ENCODE results near the gene ETV5. TPM values are rescaled to one million over a fixed set of nuclear protein-coding genes. Genes with fewer than 3 reads are reported as not detected.

The ETV5 gene
- total RNA-seq, 1 donor: 42.3 TPM

DNA sequence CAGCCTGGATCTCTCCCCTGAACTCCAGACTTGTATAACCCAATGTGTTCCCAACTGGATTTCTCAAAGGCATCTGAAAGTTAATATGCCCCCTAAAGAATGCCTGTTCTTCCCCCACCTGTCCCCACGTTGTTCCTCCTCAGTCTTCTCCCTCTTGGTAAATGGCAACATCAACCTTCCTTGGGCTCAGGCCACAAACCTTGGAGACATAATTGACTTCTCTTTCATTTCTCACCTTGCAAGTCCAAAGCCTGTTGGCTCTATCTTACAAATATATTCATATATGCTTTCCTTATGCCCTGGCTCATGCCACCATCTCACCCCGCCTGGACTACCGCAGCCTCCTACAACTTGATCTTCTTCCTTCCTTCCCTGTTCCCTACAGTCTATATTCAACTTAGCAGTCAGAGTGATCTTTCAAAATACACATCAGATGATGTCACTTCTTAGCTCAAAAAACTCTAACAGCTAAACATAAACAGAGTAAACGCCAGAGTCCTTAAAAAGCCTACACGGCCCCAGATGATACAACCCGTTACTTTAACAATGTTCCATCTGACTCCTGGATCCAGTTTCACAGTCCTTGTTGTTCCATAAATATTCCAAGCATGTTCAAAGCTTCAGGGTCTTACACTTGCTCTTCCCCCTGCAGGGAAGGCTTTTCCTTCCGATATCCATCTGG, 66.2 kb downstream of the ETV5 start:
- no peak overlapping the region for H3K27ac ChIP-seq (ENCODE audit: low read depth, low read length)
- peaks cover 8% of the 10 kb centered on the region for H3K9me3 ChIP-seq (ENCODE audit: low read depth, low read length)
- no peaks in the 10 kb centered on the region for H3K79me2 ChIP-seq (ENCODE audit: insufficient read depth, low read length)
- peaks cover 10% of the 10 kb centered on the region for H3K36me3 ChIP-seq (ENCODE audit: insufficient read depth, low read length)
- no peak overlapping the region for H2AFZ ChIP-seq (ENCODE audit: low read length)
- H4K20me1 ChIP-seq (ENCODE audit: insufficient read depth, low read length): no peaks in the 10 kb centered on the region
- H3K4me2 ChIP-seq (ENCODE audit: insufficient read depth, low read length): no peak overlapping the region
- no peaks in the 10 kb centered on the region for H3K27me3 ChIP-seq (ENCODE audit: insufficient read depth, low read length)
- TF ChIP-seq, protein P1, sequence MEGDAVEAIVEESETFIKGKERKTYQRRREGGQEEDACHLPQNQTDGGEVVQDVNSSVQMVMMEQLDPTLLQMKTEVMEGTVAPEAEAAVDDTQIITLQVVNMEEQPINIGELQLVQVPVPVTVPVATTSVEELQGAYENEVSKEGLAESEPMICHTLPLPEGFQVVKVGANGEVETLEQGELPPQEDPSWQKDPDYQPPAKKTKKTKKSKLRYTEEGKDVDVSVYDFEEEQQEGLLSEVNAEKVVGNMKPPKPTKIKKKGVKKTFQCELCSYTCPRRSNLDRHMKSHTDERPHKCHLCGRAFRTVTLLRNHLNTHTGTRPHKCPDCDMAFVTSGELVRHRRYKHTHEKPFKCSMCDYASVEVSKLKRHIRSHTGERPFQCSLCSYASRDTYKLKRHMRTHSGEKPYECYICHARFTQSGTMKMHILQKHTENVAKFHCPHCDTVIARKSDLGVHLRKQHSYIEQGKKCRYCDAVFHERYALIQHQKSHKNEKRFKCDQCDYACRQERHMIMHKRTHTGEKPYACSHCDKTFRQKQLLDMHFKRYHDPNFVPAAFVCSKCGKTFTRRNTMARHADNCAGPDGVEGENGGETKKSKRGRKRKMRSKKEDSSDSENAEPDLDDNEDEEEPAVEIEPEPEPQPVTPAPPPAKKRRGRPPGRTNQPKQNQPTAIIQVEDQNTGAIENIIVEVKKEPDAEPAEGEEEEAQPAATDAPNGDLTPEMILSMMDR (IDR thresholded peaks at IDR 0.05; ENCODE audit: extremely low read depth, low read depth, low read length): no peak
- peak; percentile 68 for DNase-seq (ENCODE audit: insufficient read length, low spot score, missing footprints)
- H3K4me3 ChIP-seq (ENCODE audit: insufficient read depth, low read length): no peak overlapping the region
- H3K4me1 ChIP-seq (ENCODE audit: insufficient read depth, low read length): no peaks in the 10 kb centered on the region

GRCh38 chr3:186042036-186042435, 66.9 kb downstream of the ETV5 start:
- no peaks in the 10 kb centered on the region for H3K79me2 ChIP-seq (ENCODE audit: insufficient read depth, low read length)
- peaks cover 5% of the 10 kb centered on the region for H3K36me3 ChIP-seq (ENCODE audit: insufficient read depth, low read length)
- no peaks in the 10 kb centered on the region for H3K4me1 ChIP-seq (ENCODE audit: insufficient read depth, low read length)
- TF ChIP-seq, protein P1 (IDR thresholded peaks at IDR 0.05; ENCODE audit: extremely low read depth, low read depth, low read length): no peak
- H3K4me3 ChIP-seq (ENCODE audit: insufficient read depth, low read length): no peak overlapping the region
- H3K4me2 ChIP-seq (ENCODE audit: insufficient read depth, low read length): no peak overlapping the region
- H3K27me3 ChIP-seq (ENCODE audit: insufficient read depth, low read length): no peaks in the 10 kb centered on the region
- H4K20me1 ChIP-seq (ENCODE audit: insufficient read depth, low read length): no peaks in the 10 kb centered on the region
- no peak overlapping the region for H2AFZ ChIP-seq (ENCODE audit: low read length)
- peaks cover 8% of the 10 kb centered on the region for H3K9me3 ChIP-seq (ENCODE audit: low read depth, low read length)
- no peak for DNase-seq (ENCODE audit: insufficient read length, low spot score, missing footprints)
- H3K27ac ChIP-seq (ENCODE audit: low read depth, low read length): no peak overlapping the region

DNA sequence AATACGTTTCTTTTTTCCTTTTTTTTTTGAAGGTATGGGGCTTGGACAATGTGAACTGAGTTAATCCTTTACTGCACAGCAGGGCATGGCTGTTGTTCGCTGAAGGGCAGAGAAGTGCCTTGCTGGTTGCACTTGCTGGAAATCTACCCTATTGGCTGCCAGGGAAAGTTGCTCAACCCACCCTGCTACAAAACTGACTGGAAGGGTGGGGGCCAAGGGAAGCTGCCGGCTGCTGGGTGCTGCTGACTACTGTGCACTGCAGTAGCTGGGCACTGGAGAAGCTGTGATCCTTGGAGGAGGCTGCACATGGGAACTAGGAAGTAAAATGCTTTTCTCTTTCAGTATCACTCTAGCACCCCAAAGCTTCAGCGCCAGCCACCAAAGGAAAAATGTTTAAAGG, 70.5 kb downstream of the ETV5 start:
- H4K20me1 ChIP-seq (ENCODE audit: insufficient read depth, low read length): no peaks in the 10 kb centered on the region
- no peaks in the 10 kb centered on the region for H3K27me3 ChIP-seq (ENCODE audit: insufficient read depth, low read length)
- no peak overlapping the region for H2AFZ ChIP-seq (ENCODE audit: low read length)
- H3K4me1 ChIP-seq (ENCODE audit: insufficient read depth, low read length): no peaks in the 10 kb centered on the region
- no peak overlapping the region for H3K4me2 ChIP-seq (ENCODE audit: insufficient read depth, low read length)
- H3K9me3 ChIP-seq (ENCODE audit: low read depth, low read length): peaks cover 8% of the 10 kb centered on the region
- no peak overlapping the region for H3K4me3 ChIP-seq (ENCODE audit: insufficient read depth, low read length)
- no peaks in the 10 kb centered on the region for H3K79me2 ChIP-seq (ENCODE audit: insufficient read depth, low read length)
- no peak for DNase-seq (ENCODE audit: insufficient read length, low spot score, missing footprints)
- TF ChIP-seq, protein P1 (IDR thresholded peaks at IDR 0.05; ENCODE audit: extremely low read depth, low read depth, low read length): no peak
- no peak overlapping the region for H3K27ac ChIP-seq (ENCODE audit: low read depth, low read length)
- no peaks in the 10 kb centered on the region for H3K36me3 ChIP-seq (ENCODE audit: insufficient read depth, low read length)

DNA sequence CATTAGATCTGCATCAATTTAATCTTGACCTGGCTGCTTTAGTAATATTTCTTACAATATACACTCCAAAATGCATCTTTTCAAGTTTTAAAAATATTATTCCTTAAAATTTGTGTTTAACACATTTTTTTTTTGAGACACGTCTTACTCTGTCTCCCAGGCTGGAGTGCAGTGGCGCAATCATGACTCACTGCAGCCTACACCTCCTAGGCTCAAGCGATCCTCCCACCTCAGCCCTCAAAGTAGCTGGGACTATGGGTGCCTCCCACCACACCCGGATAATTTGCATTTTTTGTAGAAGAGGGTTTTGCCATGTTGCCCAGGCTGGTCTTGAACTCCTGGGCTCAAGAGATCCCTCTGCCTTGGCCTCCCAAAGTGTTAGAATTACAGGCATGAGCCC, 73.6 kb downstream of the ETV5 start:
- peaks cover 8% of the 10 kb centered on the region for H3K9me3 ChIP-seq (ENCODE audit: low read depth, low read length)
- no peaks in the 10 kb centered on the region for H3K4me1 ChIP-seq (ENCODE audit: insufficient read depth, low read length)
- no peaks in the 10 kb centered on the region for H4K20me1 ChIP-seq (ENCODE audit: insufficient read depth, low read length)
- TF ChIP-seq, protein P1 (IDR thresholded peaks at IDR 0.05; ENCODE audit: extremely low read depth, low read depth, low read length): no peak
- peaks cover 2% of the 10 kb centered on the region for H3K27me3 ChIP-seq (ENCODE audit: insufficient read depth, low read length)
- no peak for DNase-seq (ENCODE audit: insufficient read length, low spot score, missing footprints)
- H3K36me3 ChIP-seq (ENCODE audit: insufficient read depth, low read length): no peaks in the 10 kb centered on the region
- no peak overlapping the region for H3K27ac ChIP-seq (ENCODE audit: low read depth, low read length)
- no peak overlapping the region for H2AFZ ChIP-seq (ENCODE audit: low read length)
- H3K79me2 ChIP-seq (ENCODE audit: insufficient read depth, low read length): no peaks in the 10 kb centered on the region
- no peak overlapping the region for H3K4me3 ChIP-seq (ENCODE audit: insufficient read depth, low read length)
- no peak overlapping the region for H3K4me2 ChIP-seq (ENCODE audit: insufficient read depth, low read length)

All from osteoblast (primary cell).